ENCODE data around the gene PTPRN2. TPM values are rescaled to one million over a fixed set of nuclear protein-coding genes. Genes with fewer than 3 reads are reported as not detected.

PTPRN2 gene
- total RNA-seq, 1 experiment from 2014 or later = 2.1 TPM

DNA sequence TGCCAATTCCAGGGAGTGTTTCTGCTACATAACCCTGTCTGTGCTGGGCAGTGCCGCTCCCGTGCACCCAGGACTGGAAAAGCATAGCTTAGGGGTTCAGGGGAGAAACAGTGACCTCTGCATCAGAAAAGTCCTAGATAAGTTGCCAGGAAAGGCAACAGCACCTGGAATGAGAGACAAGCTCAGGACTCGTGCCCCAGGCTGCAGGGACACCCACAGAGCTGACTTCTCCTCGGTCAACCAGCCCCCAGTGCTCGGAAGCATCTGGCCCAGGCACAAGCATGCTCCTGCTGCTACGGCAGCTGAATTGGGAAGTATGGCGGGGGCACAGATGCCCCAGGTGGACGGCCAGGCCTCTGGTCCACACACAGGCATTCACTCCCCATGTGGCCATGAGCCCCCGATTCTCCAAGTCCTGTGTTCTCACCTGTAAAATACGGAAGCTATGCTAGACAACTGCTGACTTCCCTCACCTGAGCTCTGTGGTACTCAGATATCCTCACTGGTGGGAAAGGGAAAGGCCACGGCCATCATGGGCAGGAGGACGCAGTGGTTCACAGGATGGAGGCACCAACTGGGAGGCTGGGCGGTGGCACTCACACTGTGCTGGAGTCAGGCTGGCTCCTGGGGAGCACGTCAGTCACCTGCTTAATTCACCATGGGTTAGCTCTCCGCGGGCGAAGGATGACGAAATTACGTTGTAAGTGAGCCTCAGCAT, 220.5 kb downstream of the PTPRN2 start:
- Histone ChIP-seq H3K4me1 (ENCODE audit: control insufficient read depth in 1 of 2, insufficient read depth in 2 of 2, low read length in 2 of 2) (no peaks in the 10 kb centered on the region), H3K79me2 (ENCODE audit: insufficient read depth, low read length) (no peaks in the 10 kb centered on the region), H3K27me3 (ENCODE audit: insufficient read depth, low read length) (peaks cover 2% of the 10 kb centered on the region; the same call in 1 of the 2 replicates), H3K9me2 (ENCODE audit: insufficient read depth) (no peaks in the 10 kb centered on the region), H3K9me3 (ENCODE audit: control insufficient read depth in 1 of 2, insufficient read depth in 1 of 2, low read depth in 1 of 2, low read length in 2 of 2) (no peaks in the 10 kb centered on the region), H3K4me3 (replicated peaks in 1 of 2; ENCODE audit: low read depth in 1 of 2, low read length in 2 of 2) (no peak overlapping the region), H4K20me1 (ENCODE audit: insufficient read depth) (no peaks in the 10 kb centered on the region), H3K4me2 (ENCODE audit: low read length) (no peak overlapping the region), H2AFZ (ENCODE audit: low read depth, low read length, poor library complexity, severe bottlenecking) (no peak overlapping the region), H3K9ac (ENCODE audit: low read length) (no peak overlapping the region), H3K27ac (ENCODE audit: low read depth, low read length) (no peak overlapping the region), H3K36me3 (ENCODE audit: control insufficient read depth in 1 of 2, insufficient read depth in 2 of 2, low read length in 2 of 2) (no peaks in the 10 kb centered on the region)
- no peak for DNase-seq (ENCODE audit: low read depth, low spot score)
- ChIA-PET RAD21 (ENCODE audit: low non-redundant PET in 1 of 2, low total read pairs in 2 of 2, uncharacterized antibody in 2 of 2, unreplicated experiment in 2 of 2) (no interaction called here), POLR2A (no interaction called here), CTCF (interaction anchor here (0.7 kb wide), 1 partner anchor 12 kb away, joined by 3 read pairs; no protein-coding TSS in a partner anchor)
- intact Hi-C loops (cut with micrococcal nuclease) = no loop called here
- no peak for ATAC-seq
- no peak for TF ChIP-seq JUND (IDR thresholded peaks at IDR 0.05)
- TF ChIP-seq EGR1 (IDR thresholded peaks at IDR 0.05; ENCODE audit: low read depth) = no peak
- TF ChIP-seq ZNF274 (IDR thresholded peaks at IDR 0.05; ENCODE audit: low read depth, low read length) = no peak
- TF ChIP-seq, protein P1, sequence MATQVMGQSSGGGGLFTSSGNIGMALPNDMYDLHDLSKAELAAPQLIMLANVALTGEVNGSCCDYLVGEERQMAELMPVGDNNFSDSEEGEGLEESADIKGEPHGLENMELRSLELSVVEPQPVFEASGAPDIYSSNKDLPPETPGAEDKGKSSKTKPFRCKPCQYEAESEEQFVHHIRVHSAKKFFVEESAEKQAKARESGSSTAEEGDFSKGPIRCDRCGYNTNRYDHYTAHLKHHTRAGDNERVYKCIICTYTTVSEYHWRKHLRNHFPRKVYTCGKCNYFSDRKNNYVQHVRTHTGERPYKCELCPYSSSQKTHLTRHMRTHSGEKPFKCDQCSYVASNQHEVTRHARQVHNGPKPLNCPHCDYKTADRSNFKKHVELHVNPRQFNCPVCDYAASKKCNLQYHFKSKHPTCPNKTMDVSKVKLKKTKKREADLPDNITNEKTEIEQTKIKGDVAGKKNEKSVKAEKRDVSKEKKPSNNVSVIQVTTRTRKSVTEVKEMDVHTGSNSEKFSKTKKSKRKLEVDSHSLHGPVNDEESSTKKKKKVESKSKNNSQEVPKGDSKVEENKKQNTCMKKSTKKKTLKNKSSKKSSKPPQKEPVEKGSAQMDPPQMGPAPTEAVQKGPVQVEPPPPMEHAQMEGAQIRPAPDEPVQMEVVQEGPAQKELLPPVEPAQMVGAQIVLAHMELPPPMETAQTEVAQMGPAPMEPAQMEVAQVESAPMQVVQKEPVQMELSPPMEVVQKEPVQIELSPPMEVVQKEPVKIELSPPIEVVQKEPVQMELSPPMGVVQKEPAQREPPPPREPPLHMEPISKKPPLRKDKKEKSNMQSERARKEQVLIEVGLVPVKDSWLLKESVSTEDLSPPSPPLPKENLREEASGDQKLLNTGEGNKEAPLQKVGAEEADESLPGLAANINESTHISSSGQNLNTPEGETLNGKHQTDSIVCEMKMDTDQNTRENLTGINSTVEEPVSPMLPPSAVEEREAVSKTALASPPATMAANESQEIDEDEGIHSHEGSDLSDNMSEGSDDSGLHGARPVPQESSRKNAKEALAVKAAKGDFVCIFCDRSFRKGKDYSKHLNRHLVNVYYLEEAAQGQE (IDR thresholded peaks at IDR 0.05; ENCODE audit: low read depth) = no peak
- no TSS peak for BruUV-seq (replicated peaks)

DNA sequence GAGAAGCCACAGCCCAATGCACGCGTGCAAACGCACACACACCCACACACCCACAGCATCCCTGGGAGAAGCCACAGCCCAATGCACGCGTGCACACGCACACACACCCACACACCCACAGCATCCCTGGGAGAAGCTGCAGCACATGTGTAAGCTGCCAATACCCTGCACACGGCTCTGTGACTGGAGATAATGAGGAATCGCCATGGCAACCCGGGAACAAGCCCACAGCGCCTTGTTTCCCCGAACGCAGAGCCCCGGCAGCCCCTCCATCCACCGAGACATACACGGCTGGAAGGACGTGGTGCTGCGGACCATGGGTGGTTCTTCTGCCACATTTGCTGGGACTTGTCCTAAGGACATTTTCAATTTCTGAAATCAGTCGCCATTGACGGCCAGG, 221.3 kb downstream of the PTPRN2 start:
- H2AFZ ChIP-seq (ENCODE audit: low read depth, low read length, poor library complexity, severe bottlenecking) = no peak overlapping the region
- H3K4me2 ChIP-seq (ENCODE audit: low read length) = no peak overlapping the region
- H3K9me3 ChIP-seq (ENCODE audit: control insufficient read depth in 1 of 2, insufficient read depth in 1 of 2, low read depth in 1 of 2, low read length in 2 of 2) = no peaks in the 10 kb centered on the region
- no peaks in the 10 kb centered on the region for H3K36me3 ChIP-seq (ENCODE audit: control insufficient read depth in 1 of 2, insufficient read depth in 2 of 2, low read length in 2 of 2)
- POLR2A ChIA-PET = no interaction called here
- H4K20me1 ChIP-seq (ENCODE audit: insufficient read depth) = no peaks in the 10 kb centered on the region
- H3K27me3 ChIP-seq (ENCODE audit: insufficient read depth, low read length) = peaks cover 2% of the 10 kb centered on the region; the same call in 1 of the 2 replicates
- TF ChIP-seq POLR2AphosphoS5 (IDR thresholded peaks at IDR 0.05; ENCODE audit: low read depth, low read length) (no peak), ZFX (IDR thresholded peaks at IDR 0.05) (no peak), CEBPB (IDR thresholded peaks at IDR 0.05; ENCODE audit: low read depth) (no peak)
- no peaks in the 10 kb centered on the region for H3K9me2 ChIP-seq (ENCODE audit: insufficient read depth)
- no peak overlapping the region for H3K4me3 ChIP-seq (replicated peaks in 1 of 2; ENCODE audit: low read depth in 1 of 2, low read length in 2 of 2)
- no TSS peak for BruUV-seq (replicated peaks)
- intact Hi-C loops (cut with micrococcal nuclease) = no loop called here
- no peaks in the 10 kb centered on the region for H3K4me1 ChIP-seq (ENCODE audit: control insufficient read depth in 1 of 2, insufficient read depth in 2 of 2, low read length in 2 of 2)
- ATAC-seq (no peak), DNase-seq (ENCODE audit: low read depth, low spot score) (no peak)
- no peaks in the 10 kb centered on the region for H3K79me2 ChIP-seq (ENCODE audit: insufficient read depth, low read length)
- RAD21 ChIA-PET (ENCODE audit: low non-redundant PET in 1 of 2, low total read pairs in 2 of 2, uncharacterized antibody in 2 of 2, unreplicated experiment in 2 of 2) = no interaction called here
- CTCF ChIA-PET = no interaction called here
- H3K27ac ChIP-seq (ENCODE audit: low read depth, low read length) = no peak overlapping the region
- H3K9ac ChIP-seq (ENCODE audit: low read length) = no peak overlapping the region
